Measurements from ENCODE around the gene MYO1B.
A peak's percentile ranks its signal among the peaks of the same experiment; 100 is the strongest.

The MYO1B gene

GRCh38 chr2:191266201-191266600 lies 21.0 kb downstream of the MYO1B start:
- DNase-seq (ENCODE audit: extremely low read depth, insufficient read length) = no peak
- Histone ChIP-seq H3K27me3 (replicated peaks; ENCODE audit: control insufficient read depth, insufficient read depth, low read length) (no peaks in the 10 kb centered on the region; the same call in 1 of the 2 replicates), H3K4me3 (replicated peaks; ENCODE audit: low read depth, low read length) (no peak overlapping the region), H3K36me3 (ENCODE audit: control insufficient read depth, insufficient read depth, low read length) (no peaks in the 10 kb centered on the region)
- TF ChIP-seq, protein P1, sequence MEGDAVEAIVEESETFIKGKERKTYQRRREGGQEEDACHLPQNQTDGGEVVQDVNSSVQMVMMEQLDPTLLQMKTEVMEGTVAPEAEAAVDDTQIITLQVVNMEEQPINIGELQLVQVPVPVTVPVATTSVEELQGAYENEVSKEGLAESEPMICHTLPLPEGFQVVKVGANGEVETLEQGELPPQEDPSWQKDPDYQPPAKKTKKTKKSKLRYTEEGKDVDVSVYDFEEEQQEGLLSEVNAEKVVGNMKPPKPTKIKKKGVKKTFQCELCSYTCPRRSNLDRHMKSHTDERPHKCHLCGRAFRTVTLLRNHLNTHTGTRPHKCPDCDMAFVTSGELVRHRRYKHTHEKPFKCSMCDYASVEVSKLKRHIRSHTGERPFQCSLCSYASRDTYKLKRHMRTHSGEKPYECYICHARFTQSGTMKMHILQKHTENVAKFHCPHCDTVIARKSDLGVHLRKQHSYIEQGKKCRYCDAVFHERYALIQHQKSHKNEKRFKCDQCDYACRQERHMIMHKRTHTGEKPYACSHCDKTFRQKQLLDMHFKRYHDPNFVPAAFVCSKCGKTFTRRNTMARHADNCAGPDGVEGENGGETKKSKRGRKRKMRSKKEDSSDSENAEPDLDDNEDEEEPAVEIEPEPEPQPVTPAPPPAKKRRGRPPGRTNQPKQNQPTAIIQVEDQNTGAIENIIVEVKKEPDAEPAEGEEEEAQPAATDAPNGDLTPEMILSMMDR (IDR thresholded peaks at IDR 0.05; ENCODE audit: insufficient read depth, low read length, poor library complexity, severe bottlenecking) = no peak

DNA sequence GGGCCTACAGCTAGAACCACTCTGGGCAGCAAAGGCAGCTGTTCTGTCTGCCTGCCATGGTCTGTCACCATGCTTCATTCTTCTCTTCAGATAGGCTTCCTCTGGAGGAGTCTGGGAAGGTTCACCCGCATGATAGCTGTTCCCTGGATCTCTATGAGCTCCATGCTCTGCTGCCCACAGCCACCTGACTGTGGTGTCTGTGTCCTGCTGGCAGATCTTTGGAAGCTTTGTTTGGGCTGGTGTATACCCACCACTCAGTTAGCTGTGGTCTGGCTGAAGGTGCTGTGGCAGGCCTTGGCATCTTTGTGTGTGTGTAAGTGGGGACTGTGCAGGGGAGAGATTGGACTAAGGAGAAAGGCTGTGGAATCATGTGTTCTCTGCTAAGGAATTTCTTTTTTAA lies 23.4 kb downstream of the MYO1B start:
- no peak for DNase-seq (ENCODE audit: extremely low read depth, insufficient read length)
- TF ChIP-seq, protein P1 (IDR thresholded peaks at IDR 0.05; ENCODE audit: insufficient read depth, low read length, poor library complexity, severe bottlenecking) = no peak
- Histone ChIP-seq H3K36me3 (ENCODE audit: control insufficient read depth, insufficient read depth, low read length) (no peaks in the 10 kb centered on the region), H3K4me3 (replicated peaks; ENCODE audit: low read depth, low read length) (no peak overlapping the region), H3K27me3 (replicated peaks; ENCODE audit: control insufficient read depth, insufficient read depth, low read length) (no peaks in the 10 kb centered on the region; the same call in 1 of the 2 replicates)

GRCh38 chr2:191270306-191271161 lies 25.3 kb downstream of the MYO1B start:
- no peaks in the 10 kb centered on the region; the same call in 1 of the 2 replicates for H3K27me3 ChIP-seq (replicated peaks; ENCODE audit: control insufficient read depth, insufficient read depth, low read length)
- peak; percentile 3 for DNase-seq (ENCODE audit: extremely low read depth, insufficient read length)
- TF ChIP-seq, protein P1 (IDR thresholded peaks at IDR 0.05; ENCODE audit: insufficient read depth, low read length, poor library complexity, severe bottlenecking) = no peak
- H3K4me3 ChIP-seq (replicated peaks; ENCODE audit: low read depth, low read length) = no peak overlapping the region
- H3K36me3 ChIP-seq (ENCODE audit: control insufficient read depth, insufficient read depth, low read length) = no peaks in the 10 kb centered on the region

DNA sequence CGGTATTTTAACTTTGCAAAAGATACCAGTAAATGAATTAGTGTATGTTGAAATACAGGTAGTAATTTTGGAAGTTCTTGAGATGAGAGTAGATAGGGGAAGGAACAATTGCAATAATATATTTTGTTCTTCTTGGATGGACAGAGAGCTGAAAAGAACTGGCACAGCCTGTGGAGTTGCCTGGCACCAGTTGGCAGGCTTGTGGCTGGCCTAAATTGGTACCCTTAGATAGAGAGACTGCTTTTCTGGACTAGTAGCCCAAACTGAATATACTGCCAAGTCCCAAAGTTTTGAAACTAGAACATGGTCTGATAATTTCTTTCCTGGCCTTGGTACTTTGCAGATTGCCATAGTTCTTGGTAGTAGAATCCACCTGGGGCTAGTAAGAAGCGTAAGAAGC lies 26.9 kb downstream of the MYO1B start:
- H3K27me3 ChIP-seq (replicated peaks; ENCODE audit: control insufficient read depth, insufficient read depth, low read length) = no peaks in the 10 kb centered on the region; the same call in 1 of the 2 replicates
- no peak for DNase-seq (ENCODE audit: extremely low read depth, insufficient read length)
- H3K4me3 ChIP-seq (replicated peaks; ENCODE audit: low read depth, low read length) = no peak overlapping the region
- TF ChIP-seq, protein P1 (IDR thresholded peaks at IDR 0.05; ENCODE audit: insufficient read depth, low read length, poor library complexity, severe bottlenecking) = no peak
- no peaks in the 10 kb centered on the region for H3K36me3 ChIP-seq (ENCODE audit: control insufficient read depth, insufficient read depth, low read length)

GRCh38 chr2:191274413-191274815 lies 29.2 kb downstream of the MYO1B start:
- Histone ChIP-seq H3K4me3 (replicated peaks; ENCODE audit: low read depth, low read length) (no peak overlapping the region), H3K27me3 (replicated peaks; ENCODE audit: control insufficient read depth, insufficient read depth, low read length) (no peaks in the 10 kb centered on the region; the same call in 1 of the 2 replicates), H3K36me3 (ENCODE audit: control insufficient read depth, insufficient read depth, low read length) (no peaks in the 10 kb centered on the region)
- TF ChIP-seq, protein P1 (IDR thresholded peaks at IDR 0.05; ENCODE audit: insufficient read depth, low read length, poor library complexity, severe bottlenecking) = no peak
- DNase-seq (ENCODE audit: extremely low read depth, insufficient read length) = no peak

Data from GM06990 (cell line).